GM21447 (cell line): ENCODE measurements around the gene PELI2.

ENCODE experiments used
- ATAC-seq: cut with Tn5 transposase; IDR thresholded peaks from one replicate; pipeline ENCODE4 v1.9.1; 2021; ENCODE audit not compliant: unreplicated experiment

PELI2 gene

DNA sequence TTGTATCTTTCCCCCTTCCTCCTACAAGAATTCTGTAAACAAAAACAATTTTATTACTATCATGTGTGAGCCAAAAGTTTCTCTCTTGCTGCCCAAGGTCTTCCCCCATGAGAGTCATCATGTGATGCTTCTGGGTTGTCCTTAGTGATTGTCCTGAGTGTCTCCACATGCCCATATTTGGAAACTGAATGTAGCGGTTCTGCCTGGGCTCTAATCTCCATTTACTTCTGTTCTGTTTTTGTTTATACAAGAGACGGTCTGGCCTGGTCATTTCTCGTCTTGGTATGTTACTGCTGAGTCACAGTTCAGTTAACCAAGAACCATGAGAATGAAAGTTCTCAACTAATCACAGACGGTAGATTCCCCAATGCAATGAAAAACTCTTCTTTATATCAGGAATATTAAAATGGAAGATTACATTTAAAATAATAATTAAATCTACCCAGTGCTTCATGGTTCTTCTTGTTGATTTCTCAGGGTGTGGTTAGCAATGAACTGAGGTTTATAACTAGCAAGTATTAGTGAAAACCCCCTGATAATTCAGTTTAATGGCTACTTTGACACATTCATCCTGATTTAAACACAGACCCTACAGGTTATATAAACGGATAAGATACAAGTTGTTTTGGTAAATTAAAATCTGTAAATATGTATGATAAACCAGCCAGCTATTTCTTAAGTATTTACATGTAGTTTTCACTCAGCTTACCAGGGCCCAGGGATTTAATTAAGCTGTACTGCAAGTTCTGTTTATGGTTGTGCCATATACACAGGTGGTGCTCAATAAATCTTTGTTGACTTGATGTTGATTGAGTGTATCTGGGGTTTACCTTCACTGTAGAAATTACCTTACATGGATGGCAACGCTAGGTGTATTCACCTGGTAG is 81.1 kb downstream of the PELI2 start:
- ATAC-seq, result peak; percentile 42

GRCh38 chr14:56199982-56200577 is 81.9 kb downstream of the PELI2 start:
- ATAC-seq, result peak; percentile 38

GRCh38 chr14:56202256-56202655 is 84.0 kb downstream of the PELI2 start:
- peak; percentile 60 for ATAC-seq

- no peak for ATAC-seq
These were observed 87.7 kb downstream of the PELI2 start for GRCh38 chr14:56205881-56206280.

DNA sequence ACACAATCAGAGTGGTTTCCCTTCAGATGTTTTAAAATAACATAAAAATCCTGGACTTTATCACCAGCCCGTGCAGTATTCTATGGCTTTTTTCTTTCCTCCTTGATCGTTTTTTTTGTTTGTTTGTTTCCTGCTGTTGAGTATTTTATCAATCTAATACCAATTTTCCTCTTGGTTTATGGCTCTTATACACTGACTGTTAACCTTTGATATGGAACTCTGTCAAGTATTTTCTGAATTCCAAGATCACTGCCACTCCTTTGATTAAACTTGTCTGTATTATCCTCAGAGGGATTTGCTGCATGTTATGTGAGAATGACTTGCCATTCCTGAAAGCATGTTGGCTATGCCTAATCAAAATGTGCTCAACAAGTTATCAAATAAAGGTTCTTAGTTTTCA is 88.4 kb downstream of the PELI2 start:
- ATAC-seq, result no peak

- ATAC-seq, result no peak
These were observed 89.5 kb downstream of the PELI2 start for GRCh38 chr14:56207626-56208292.

GRCh38 chr14:56208520-56208919 is 90.3 kb downstream of the PELI2 start:
- no peak for ATAC-seq

GRCh38 chr14:56210571-56210970 is 92.4 kb downstream of the PELI2 start:
- ATAC-seq, result no peak

DNA sequence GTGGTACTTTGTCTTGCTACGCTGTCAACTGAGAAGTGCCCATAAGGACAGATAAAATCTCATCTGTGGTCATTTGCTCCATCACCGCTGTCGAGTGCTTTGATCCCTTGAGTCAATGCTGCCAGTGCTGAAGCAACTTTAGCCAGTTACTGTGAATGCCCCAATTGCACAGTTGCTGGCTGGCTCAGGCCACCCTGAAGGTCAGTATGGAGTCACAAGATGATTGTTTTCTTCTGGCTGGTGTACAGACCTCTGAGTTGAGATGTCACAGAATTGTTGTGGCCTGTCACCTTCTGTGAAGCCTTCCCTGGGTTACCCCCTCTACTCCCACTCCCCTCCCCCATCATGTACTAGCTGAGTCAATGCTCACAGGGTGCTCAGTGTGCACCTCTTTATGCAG is 92.9 kb downstream of the PELI2 start:
- no peak for ATAC-seq

GRCh38 chr14:56211844-56212243 is 93.6 kb downstream of the PELI2 start:
- no peak for ATAC-seq

DNA sequence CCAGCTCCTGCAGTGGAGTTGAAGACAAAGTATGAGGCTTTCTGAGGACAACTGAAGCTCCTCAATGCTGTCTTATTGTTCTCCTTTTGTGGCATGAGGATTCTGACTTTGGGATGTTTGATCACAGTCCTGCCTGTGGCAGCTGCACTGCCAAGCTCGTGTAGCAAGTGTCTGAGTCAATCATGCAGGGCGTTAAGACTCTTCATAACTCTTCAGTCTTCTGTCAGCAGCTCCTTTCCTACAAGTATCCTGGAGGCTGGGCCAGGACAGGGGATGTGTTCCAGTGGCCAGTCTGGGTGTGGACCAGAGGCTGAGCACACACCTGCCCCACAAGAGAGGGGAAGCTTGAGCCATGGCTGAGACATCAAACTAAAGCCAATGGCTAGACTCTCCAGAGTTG is 94.3 kb downstream of the PELI2 start:
- no peak for ATAC-seq

GRCh38 chr14:56213306-56213705 is 95.1 kb downstream of the PELI2 start:
- no peak for ATAC-seq

- no peak for ATAC-seq
These were observed 97.0 kb downstream of the PELI2 start for GRCh38 chr14:56215180-56215579.

DNA sequence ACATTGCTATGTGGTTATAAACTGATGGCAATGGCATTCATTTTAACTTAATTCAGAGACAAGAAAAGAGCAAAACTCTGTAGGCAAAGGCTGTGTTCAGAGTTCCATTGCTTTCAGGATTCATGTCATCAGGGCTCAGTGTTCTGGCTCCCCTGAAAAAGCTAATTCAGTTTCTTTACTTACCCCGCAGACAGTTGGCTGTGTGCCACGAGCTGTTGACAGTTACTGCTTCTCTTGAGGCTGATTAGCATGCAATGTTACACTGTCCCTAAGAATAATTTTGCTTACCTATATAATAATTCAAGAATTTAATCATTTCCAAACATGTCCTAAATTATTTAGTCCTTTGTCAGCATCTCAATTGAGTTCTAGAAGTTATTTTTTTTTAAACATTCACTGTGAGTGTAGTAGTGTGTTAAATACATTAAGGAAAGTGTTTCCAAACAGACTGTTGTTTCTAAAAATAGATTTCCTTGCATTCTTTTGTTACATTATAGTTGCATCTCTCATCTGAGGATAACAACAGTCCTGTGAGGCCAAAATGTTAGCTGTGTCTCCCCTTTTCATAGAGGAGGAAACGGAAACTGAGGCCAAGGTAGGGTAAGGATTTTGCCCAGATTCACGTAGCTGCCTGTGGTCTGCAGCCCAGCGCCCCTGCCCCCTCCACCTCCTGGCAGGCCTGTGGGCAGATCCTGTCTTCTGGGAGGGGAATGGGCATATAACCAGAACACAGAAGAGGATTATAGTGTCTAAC is 98.6 kb downstream of the PELI2 start:
- no peak for ATAC-seq

- no peak for ATAC-seq
These were observed 99.3 kb downstream of the PELI2 start for GRCh38 chr14:56217380-56218045.

DNA sequence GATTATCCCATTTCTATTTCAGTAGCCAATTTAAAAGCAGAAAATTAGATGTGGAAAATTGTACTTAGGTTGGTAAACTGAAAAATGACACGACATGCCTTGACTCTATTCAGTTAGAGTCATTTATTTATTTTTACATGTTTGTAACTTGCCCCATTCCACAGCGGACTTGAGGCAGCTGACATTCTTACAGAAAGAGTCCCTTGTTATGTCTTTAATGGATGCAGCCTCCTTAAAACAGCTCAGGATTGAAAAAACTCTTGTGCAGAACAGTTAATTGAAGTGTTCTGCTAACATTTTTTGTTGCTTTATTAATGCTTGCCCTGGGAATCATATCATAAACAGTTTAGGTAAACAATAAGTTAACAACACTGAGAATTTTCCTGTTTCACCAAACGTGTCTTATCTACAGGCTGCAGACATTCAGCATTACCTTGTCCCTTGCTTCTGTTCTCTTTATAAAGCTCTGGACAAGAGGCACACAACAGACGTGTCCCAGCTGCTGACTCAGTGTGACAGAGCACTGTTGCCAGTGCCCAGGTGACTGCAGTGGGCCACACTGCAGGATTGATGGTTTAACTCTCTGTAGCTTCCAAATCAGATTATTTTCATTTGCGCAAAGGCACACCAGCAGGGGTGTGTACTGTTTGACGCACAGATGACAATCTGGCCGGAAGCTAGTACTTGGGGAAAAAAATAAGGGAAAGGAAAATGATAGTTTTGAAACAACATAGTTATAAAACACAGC is 101.6 kb downstream of the PELI2 start:
- no peak for ATAC-seq

DNA sequence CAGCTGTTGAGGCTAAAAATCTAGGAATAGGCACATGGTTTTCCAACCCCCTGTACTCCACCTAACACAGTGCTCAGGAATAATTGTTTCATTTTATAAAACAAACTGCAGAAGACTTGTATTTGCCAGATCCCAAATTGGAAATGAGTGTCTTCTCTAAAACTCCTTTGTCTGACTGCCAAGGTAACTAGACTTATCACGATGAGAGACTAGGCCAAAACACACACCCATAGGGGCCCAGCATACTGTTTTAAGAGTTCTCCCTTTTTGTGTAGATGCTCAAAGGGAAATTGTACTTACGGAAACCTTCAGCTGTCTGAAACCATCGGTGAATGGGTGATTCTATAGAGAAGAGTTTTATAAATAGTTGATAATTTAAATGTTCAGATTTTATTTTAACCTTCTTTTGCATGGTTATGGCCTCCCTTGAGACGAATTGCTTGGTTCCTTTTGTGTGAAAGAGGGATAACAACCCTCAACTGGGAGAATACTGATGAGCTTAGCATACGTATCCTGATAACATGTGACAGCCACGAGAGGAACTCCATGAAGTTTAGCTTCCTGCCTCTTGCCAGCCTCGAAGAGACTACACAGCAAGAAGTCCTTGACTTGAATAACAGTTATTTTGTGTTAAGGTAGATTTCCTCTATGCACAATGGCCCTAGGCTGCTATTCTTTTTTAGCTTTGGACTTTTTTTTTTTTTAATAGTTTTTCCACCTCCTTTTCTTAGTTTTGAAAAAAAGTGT is 103.3 kb downstream of the PELI2 start:
- no peak for ATAC-seq

DNA sequence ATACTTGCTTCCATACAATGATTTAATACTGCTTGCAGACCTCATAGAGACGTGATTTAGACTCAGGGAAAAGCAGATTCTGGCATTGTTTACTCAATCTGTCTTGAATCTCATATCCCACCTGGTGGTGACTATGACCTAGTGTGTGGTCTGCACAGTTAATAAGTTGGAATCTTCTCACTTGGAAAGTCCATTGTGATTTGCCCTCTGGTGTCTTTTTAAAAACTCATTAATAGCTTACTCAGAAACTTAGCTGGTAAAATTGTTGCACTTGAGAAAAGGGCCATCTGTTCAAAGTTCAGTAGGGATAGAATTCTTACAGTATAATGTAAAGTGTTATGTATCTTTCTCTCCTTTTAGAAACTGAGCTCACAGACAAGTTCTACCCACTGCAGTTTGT is 106.0 kb downstream of the PELI2 start:
- ATAC-seq, result no peak
